ENCODE data around the gene LPO.
A peak's percentile ranks its signal among the peaks of the same experiment; 100 is the strongest.

The LPO gene

DNA sequence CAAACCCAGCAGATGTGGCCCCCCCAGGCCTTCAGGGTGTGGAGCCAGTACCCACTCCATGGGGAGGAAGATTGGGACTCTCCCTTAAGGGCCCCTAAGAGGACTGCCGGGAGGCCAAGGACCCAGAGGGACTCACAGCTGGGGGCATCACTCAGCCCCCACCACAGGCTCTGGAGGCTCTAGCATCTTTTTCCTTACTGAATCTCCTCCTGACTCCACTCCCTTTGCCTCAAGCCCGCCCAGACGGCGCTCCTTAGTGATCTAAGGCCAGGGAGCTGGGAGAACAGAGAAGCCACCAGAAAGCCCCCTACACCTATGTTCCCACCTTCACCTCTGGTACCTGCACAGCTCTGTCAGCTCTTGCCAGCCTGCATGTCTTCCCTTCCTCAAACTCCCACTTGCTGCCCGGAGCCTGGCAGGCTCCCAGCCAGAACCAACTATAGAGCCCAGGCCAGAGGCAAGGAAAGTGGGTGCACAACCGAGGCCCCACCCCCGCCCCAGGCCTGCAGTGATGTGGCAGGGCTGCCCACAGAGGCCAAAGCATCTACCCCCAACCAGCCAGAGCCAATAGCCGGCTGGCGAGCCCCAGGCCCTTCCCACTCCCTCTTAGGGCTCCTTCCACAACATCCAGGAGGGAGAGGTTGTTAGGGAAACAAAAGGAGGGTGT, 64.7 kb downstream of the LPO start:
- TF ChIP-seq, protein P1, sequence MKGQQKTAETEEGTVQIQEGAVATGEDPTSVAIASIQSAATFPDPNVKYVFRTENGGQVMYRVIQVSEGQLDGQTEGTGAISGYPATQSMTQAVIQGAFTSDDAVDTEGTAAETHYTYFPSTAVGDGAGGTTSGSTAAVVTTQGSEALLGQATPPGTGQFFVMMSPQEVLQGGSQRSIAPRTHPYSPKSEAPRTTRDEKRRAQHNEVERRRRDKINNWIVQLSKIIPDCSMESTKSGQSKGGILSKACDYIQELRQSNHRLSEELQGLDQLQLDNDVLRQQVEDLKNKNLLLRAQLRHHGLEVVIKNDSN (IDR thresholded peaks at IDR 0.05): no peak
- TF ChIP-seq ZBTB7A (IDR thresholded peaks at IDR 0.05; ENCODE audit: low read depth) (no peak), CREB1 (IDR thresholded peaks at IDR 0.05; ENCODE audit: low read depth) (no peak), YY1 (IDR thresholded peaks at IDR 0.05; ENCODE audit: low read depth) (no peak), REST (IDR thresholded peaks at IDR 0.05; ENCODE audit: low read depth) (no peak), TCF12 (IDR thresholded peaks at IDR 0.05; ENCODE audit: low read depth) (no peak), NFIC (IDR thresholded peaks at IDR 0.05) (no peak)

DNA sequence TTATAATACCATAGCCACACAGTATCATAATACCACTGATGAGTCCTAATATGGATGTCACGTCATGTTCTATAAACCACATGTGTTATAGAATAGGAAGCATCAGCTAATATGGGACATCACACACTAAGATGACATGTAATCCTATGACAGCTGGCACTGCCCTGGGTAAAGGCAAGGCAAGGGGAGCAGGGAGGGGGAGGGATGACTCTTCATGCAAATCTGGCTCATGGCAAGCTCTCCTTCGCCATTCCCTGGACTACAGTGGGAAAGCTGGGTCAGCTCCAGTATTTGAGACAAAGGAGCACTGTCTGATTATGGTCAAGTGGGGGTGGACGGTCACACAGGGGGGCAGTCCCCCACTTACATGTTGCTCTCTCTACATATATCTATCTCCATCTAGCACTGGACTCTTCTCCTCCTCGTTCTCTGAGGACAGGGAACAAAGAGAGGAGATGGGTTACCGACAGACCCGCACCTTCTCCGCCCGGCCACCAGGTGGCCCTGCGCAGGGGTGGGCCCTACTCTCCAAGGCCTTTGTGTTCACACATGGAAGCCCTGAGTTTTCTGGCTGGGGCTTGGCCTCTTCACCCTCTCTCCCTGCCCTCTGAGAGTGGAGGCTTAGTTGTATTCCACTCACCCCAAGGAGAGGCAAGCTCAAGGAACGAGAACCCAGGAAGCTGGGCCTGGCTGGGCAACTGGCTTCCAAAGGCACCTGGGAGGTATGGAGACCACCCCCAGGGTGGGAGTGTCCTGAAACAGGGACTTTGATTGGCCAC, 65.8 kb downstream of the LPO start:
- peak; percentile 67 for TF ChIP-seq RAD21 (IDR thresholded peaks at IDR 0.05; ENCODE audit: low read depth)
- no peak for TF ChIP-seq YY1 (IDR thresholded peaks at IDR 0.05; ENCODE audit: low read depth)
- no peak for TF ChIP-seq CREB1 (IDR thresholded peaks at IDR 0.05; ENCODE audit: low read depth)
- TF ChIP-seq MAX (IDR thresholded peaks at IDR 0.05): no peak
- no peak for TF ChIP-seq TEAD4 (IDR thresholded peaks at IDR 0.05)
- TF ChIP-seq ZBTB7A (IDR thresholded peaks at IDR 0.05; ENCODE audit: low read depth): no peak
- TF ChIP-seq EGR1 (IDR thresholded peaks at IDR 0.05): no peak

GRCh38 chr17:58304750-58305486, 66.5 kb downstream of the LPO start:
- TF ChIP-seq MAX (IDR thresholded peaks at IDR 0.05) (no peak), EP300 (IDR thresholded peaks at IDR 0.05; ENCODE audit: borderline replicate concordance) (no peak), FOXM1 (IDR thresholded peaks at IDR 0.05; ENCODE audit: borderline replicate concordance, low read depth) (no peak), RAD21 (IDR thresholded peaks at IDR 0.05; ENCODE audit: low read depth) (no peak), TEAD4 (IDR thresholded peaks at IDR 0.05) (no peak), ZBTB7A (IDR thresholded peaks at IDR 0.05; ENCODE audit: low read depth) (no peak), CEBPB (IDR thresholded peaks at IDR 0.05) (no peak), EGR1 (IDR thresholded peaks at IDR 0.05) (no peak), REST (IDR thresholded peaks at IDR 0.05; ENCODE audit: low read depth) (no peak), CREB1 (IDR thresholded peaks at IDR 0.05; ENCODE audit: low read depth) (no peak), TAF1 (IDR thresholded peaks at IDR 0.05; ENCODE audit: low read depth) (no peak), TCF12 (IDR thresholded peaks at IDR 0.05; ENCODE audit: low read depth) (no peak), YY1 (IDR thresholded peaks at IDR 0.05; ENCODE audit: low read depth) (no peak), NFIC (IDR thresholded peaks at IDR 0.05) (no peak)
- TF ChIP-seq, protein P1 (IDR thresholded peaks at IDR 0.05): no peak

DNA sequence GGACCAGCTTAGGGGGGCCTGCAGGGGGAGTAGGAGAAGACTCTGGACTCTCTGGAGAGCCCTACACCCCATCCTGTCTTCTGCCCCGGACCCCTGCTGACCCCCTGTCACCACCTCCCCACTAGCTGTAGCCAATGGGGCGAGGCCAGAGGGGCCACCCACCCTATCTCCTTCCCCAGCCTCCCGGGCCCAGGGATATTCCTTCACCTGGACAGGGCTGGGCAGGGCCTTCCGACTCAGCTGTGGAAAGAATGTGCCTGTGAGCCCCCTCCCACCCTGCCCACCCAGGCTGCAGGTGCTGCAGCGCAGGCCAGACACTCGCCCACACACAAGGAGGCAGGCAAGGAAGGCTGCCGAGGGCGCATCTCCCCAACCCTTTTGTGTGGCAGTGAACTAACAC, 67.2 kb downstream of the LPO start:
- TF ChIP-seq REST (IDR thresholded peaks at IDR 0.05; ENCODE audit: low read depth) (no peak), TCF12 (IDR thresholded peaks at IDR 0.05; ENCODE audit: low read depth) (no peak), NFIC (IDR thresholded peaks at IDR 0.05) (no peak), CREB1 (IDR thresholded peaks at IDR 0.05; ENCODE audit: low read depth) (no peak), CEBPB (IDR thresholded peaks at IDR 0.05) (no peak), EP300 (IDR thresholded peaks at IDR 0.05; ENCODE audit: borderline replicate concordance) (no peak)
